SK-N-MC (cell line): ENCODE data around the gene KANSL1.
"Not testable (repeated sequence)": the region's sequence is repeated elsewhere in the genome, so short reads cannot be mapped to it uniquely, and the experiment has no call there.

Source experiments
- DNase-seq: peaks from one replicate; pipeline ENCODE4 v3.0.0-alpha.2; 2011; ENCODE audit warnings: low read depth, low spot score
- H3K27ac ChIP-seq: fragments of 200-600 bp; sonication (generic); 2 replicates; pipeline ENCODE4 v1.5.1; 2016; ENCODE audit warnings: mixed run types
- H3K36me3 ChIP-seq: fragments of 200-600 bp; sonication (generic); 2 replicates; pipeline ENCODE4 v1.6.1; 2017; ENCODE audit warnings: antibody characterized with exemption, low read length, mixed read lengths; ENCODE audit not compliant: insufficient read depth
- H3K4me3 ChIP-seq: fragments of 200-600 bp; sonication (generic); 2 replicates; pipeline ENCODE4 v1.5.1; 2016
- H3K9ac ChIP-seq: fragments of 200-600 bp; sonication (generic); 2 replicates; pipeline ENCODE4 v1.8.0; 2017; ENCODE audit warnings: mixed run types, mixed read lengths; ENCODE audit not compliant: insufficient read length
- H3K9me3 ChIP-seq: fragments of 200-600 bp; sonication (generic); 2 replicates; pipeline ENCODE4 v1.6.1; 2017; ENCODE audit warnings: low read depth, mild to moderate bottlenecking, antibody characterized with exemption, low read length, moderate library complexity, mixed read lengths
- EZH2 ChIP-seq: fragments of 200-600 bp; sonication (generic); IDR thresholded peaks from one replicate; pipeline ENCODE4 v1.6.1; 2017; ENCODE audit warnings: antibody characterized with exemption
- FOXP2 ChIP-seq: optimal IDR thresholded peaks from 2 replicates; pipeline ENCODE3; 2011; ENCODE audit warnings: mild to moderate bottlenecking, moderate library complexity; ENCODE audit not compliant: insufficient read depth; ENCODE audit errors: extremely low read length, control extremely low read depth
- POLR2AphosphoS5 ChIP-seq: IDR thresholded peaks from 2 replicates; pipeline ENCODE4 v1.6.1; 2012; ENCODE audit warnings: mild to moderate bottlenecking, low read depth, low read length, borderline replicate concordance

Gene KANSL1

DNA sequence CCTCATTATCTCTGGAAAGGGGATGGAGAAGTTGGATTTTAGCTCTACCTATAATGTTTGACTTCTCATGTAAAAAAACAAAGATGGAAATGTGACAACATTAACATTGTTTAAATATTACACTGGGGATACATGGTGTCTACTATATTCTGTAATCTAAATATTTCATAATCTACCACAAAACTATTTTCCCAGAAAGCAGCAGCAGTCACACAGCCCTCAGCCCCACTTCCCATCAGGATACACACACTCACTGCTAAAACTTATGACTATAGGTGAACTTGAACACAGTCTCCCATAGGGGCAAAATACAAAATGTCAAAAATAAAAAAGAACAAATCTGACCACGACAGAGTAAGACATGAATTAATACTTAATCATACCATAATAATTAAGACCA is 95.7 kb downstream of the KANSL1 start:
- Histone ChIP-seq H3K4me3 (no peak overlapping the region), H3K36me3 (peaks cover 18% of the 10 kb centered on the region), H3K9me3 (no peaks in the 10 kb centered on the region), H3K27ac (no peak overlapping the region), H3K9ac (no peak overlapping the region)
- DNase-seq = no peak
- TF ChIP-seq POLR2AphosphoS5 (no peak), EZH2 (no peak)

DNA sequence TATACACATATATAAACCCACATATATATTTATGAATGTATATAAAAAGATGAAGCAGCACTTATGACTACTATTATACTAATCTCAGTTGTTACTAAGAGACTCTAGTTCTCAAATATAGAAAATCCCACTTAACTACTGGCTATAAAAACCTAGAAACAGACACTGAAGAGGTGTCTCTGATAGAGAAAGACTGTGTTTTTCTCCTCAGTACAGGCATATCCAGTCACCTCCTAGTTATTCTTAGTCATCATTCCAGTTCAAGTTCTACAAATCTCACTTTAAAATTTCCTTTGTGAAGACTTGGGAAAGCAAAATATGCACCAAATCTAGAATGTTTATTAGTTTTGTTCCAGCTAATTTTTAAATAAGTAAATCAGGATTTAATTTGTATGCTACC is 100.2 kb downstream of the KANSL1 start:
- peaks cover 29% of the 10 kb centered on the region for H3K36me3 ChIP-seq
- TF ChIP-seq POLR2AphosphoS5 (no peak), EZH2 (no peak), FOXP2 (no peak)
- no peak for DNase-seq

GRCh38 chr17:46090871-46091270 is 102.4 kb downstream of the KANSL1 start:
- no peak for DNase-seq

More for the DNA sequence above, 100.2 kb downstream of the KANSL1 start:
- no peak overlapping the region for H3K9ac ChIP-seq
- H3K27ac ChIP-seq = no peak overlapping the region
- no peaks in the 10 kb centered on the region for H3K9me3 ChIP-seq
- no peak overlapping the region for H3K4me3 ChIP-seq

DNA sequence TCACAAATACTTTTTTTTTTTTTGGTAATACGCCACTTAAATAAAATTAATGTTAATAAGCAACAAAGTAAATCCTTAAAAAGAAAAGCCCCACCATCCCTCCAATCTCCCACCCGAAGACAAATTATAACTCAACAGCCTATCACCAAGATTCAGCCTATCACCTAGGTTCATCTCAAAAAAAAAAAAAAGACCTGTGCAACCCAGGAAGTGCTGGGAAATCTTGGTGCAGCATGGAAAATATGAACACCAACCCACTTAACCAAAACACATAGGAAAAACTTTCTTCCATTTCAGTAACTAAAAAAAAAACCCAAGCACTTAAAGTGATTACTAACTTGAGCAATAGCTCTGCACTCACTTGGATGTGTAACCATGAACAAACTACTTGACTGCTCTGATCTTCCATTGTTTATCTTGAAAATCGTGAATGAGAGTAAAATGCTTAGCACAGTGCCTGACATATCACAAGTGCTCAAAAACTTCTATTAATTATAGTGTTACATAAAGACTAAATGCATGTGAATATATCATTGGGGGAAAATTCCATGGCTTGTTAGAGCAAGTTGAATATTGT is 103.8 kb downstream of the KANSL1 start:
- Histone ChIP-seq H3K4me3 (no peak overlapping the region), H3K9ac (no peak overlapping the region), H3K27ac (no peak overlapping the region), H3K9me3 (no peaks in the 10 kb centered on the region), H3K36me3 (peaks cover 28% of the 10 kb centered on the region)
- DNase-seq = no peak
- TF ChIP-seq EZH2 = no peak
- no peak for TF ChIP-seq FOXP2
- no peak for TF ChIP-seq POLR2AphosphoS5

More at GRCh38 chr17:46090871-46091270, 102.4 kb downstream of the KANSL1 start:
- H3K27ac ChIP-seq = no peak overlapping the region
- H3K9me3 ChIP-seq = no peaks in the 10 kb centered on the region
- no peak overlapping the region for H3K9ac ChIP-seq
- H3K4me3 ChIP-seq = no peak overlapping the region
- peaks cover 33% of the 10 kb centered on the region for H3K36me3 ChIP-seq
- TF ChIP-seq EZH2 (no peak), FOXP2 (no peak), POLR2AphosphoS5 (no peak)

GRCh38 chr17:46088595-46088994 is 104.6 kb downstream of the KANSL1 start:
- H3K9ac ChIP-seq = no peak overlapping the region
- no peak for TF ChIP-seq FOXP2
- TF ChIP-seq EZH2 = no peak
- TF ChIP-seq POLR2AphosphoS5 = no peak
- no peak overlapping the region for H3K4me3 ChIP-seq
- DNase-seq = no peak
- no peaks in the 10 kb centered on the region for H3K9me3 ChIP-seq
- H3K27ac ChIP-seq = no peak overlapping the region
- peaks cover 19% of the 10 kb centered on the region for H3K36me3 ChIP-seq

DNA sequence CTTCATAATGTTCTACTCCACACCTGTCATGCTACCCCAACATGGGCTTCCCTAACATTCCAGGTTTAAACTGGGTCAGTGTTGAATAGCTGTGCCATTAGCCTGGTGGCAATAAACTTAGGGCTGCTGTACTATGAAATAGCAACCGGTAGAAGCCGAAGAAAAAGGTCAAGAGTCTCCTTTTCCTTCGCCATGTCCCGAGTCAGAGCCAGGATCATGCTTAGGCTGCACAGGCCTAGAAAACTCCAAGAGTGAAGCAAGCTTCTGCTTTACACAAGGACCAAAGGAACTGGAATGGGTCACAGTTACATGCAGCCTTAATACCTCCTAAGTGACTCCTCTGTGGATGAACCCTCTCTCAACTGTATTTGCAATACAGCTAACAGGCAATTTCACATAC is 105.4 kb downstream of the KANSL1 start:
- H3K4me3 ChIP-seq, H3K9me3 ChIP-seq, H3K9ac ChIP-seq, DNase-seq, H3K27ac ChIP-seq: not testable (repeated sequence)
- H3K36me3 ChIP-seq = peaks cover 14% of the 10 kb centered on the region; the same call in 1 of the 2 replicates

- no peak overlapping the region for H3K27ac ChIP-seq
- TF ChIP-seq POLR2AphosphoS5 (no peak), FOXP2 (no peak), EZH2 (no peak)
- H3K36me3 ChIP-seq = peaks cover 15% of the 10 kb centered on the region; the same call in 1 of the 2 replicates
Observed at GRCh38 chr17:46086821-46087220, 106.4 kb downstream of the KANSL1 start.

GRCh38 chr17:46085522-46085921 is 107.7 kb downstream of the KANSL1 start:
- H3K9ac ChIP-seq = no peak overlapping the region
- H3K27ac ChIP-seq = no peak overlapping the region
- H3K9me3 ChIP-seq = no peaks in the 10 kb centered on the region
- H3K4me3 ChIP-seq = no peak overlapping the region
- TF ChIP-seq EZH2 (no peak), FOXP2 (no peak), POLR2AphosphoS5 (no peak)
- DNase-seq = no peak
- peaks cover 27% of the 10 kb centered on the region for H3K36me3 ChIP-seq

More at GRCh38 chr17:46086821-46087220, 106.4 kb downstream of the KANSL1 start:
- DNase-seq = no peak
- H3K9me3 ChIP-seq = no peaks in the 10 kb centered on the region
- H3K9ac ChIP-seq = no peak overlapping the region
- H3K4me3 ChIP-seq = no peak overlapping the region

DNA sequence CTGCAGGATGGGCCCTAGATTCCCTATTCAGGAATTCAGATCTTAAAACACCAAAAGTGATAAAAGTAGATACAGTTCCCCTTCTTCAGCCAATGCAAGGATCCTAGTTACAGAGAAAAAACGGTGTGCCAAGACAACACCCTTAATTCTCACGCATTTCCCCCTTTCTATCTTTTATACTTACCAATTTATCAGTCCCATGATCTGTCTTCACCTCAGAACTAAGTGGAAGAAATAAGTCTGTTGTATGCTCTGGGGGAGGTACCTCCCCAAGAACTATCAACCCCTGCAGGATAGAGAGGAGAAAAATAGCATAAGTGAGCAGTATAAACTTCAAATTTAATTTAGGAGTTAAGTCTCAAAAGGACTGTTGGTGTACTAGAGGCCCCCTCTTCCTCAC is 111.0 kb downstream of the KANSL1 start:
- no peak overlapping the region for H3K9ac ChIP-seq
- TF ChIP-seq EZH2 (no peak), FOXP2 (no peak), POLR2AphosphoS5 (no peak)
- peaks cover 35% of the 10 kb centered on the region for H3K36me3 ChIP-seq
- no peak overlapping the region for H3K27ac ChIP-seq
- no peak for DNase-seq
- H3K9me3 ChIP-seq = no peaks in the 10 kb centered on the region
- no peak overlapping the region for H3K4me3 ChIP-seq
